ENCODE measurements around the gene HS3ST4.

Gene HS3ST4

GRCh38 chr16:25888868-25889267 is 197.1 kb downstream of the HS3ST4 start:
- Mint-ChIP-seq H3K4me1 (no peaks in the 10 kb centered on the region), H3K4me3 (no peak overlapping the region), H3K9me3 (peaks cover 7% of the 10 kb centered on the region), H3K36me3 (no peaks in the 10 kb centered on the region), H3K27me3 (peaks cover 3% of the 10 kb centered on the region), H3K27ac (no peak overlapping the region)

- Mint-ChIP-seq H3K27ac (no peak overlapping the region), H3K4me1 (no peaks in the 10 kb centered on the region)
These were observed 201.6 kb downstream of the HS3ST4 start for GRCh38 chr16:25893332-25893731.

GRCh38 chr16:25894093-25894492 is 202.3 kb downstream of the HS3ST4 start:
- Mint-ChIP-seq H3K27ac (no peak overlapping the region), H3K4me3 (no peak overlapping the region), H3K36me3 (no peaks in the 10 kb centered on the region), H3K4me1 (no peaks in the 10 kb centered on the region), H3K9me3 (peaks cover 7% of the 10 kb centered on the region), H3K27me3 (peaks cover 7% of the 10 kb centered on the region)

More at GRCh38 chr16:25893332-25893731, 201.6 kb downstream of the HS3ST4 start:
- peaks cover 7% of the 10 kb centered on the region for H3K9me3 Mint-ChIP-seq
- H3K36me3 Mint-ChIP-seq: no peaks in the 10 kb centered on the region
- H3K27me3 Mint-ChIP-seq: peaks cover 7% of the 10 kb centered on the region
- H3K4me3 Mint-ChIP-seq: no peak overlapping the region

GRCh38 chr16:25895380-25895779 is 203.6 kb downstream of the HS3ST4 start:
- no peak overlapping the region for H3K4me3 Mint-ChIP-seq
- no peaks in the 10 kb centered on the region for H3K4me1 Mint-ChIP-seq
- H3K36me3 Mint-ChIP-seq: no peaks in the 10 kb centered on the region
- no peaks in the 10 kb centered on the region for H3K9me3 Mint-ChIP-seq
- H3K27ac Mint-ChIP-seq: no peak overlapping the region
- H3K27me3 Mint-ChIP-seq: peaks cover 7% of the 10 kb centered on the region

- H3K36me3 Mint-ChIP-seq: no peaks in the 10 kb centered on the region
- no peak overlapping the region for H3K4me3 Mint-ChIP-seq
- H3K9me3 Mint-ChIP-seq: no peaks in the 10 kb centered on the region
- H3K27ac Mint-ChIP-seq: no peak overlapping the region
- H3K27me3 Mint-ChIP-seq: peaks cover 7% of the 10 kb centered on the region
- H3K4me1 Mint-ChIP-seq: no peaks in the 10 kb centered on the region
These were observed 204.7 kb downstream of the HS3ST4 start for GRCh38 chr16:25896411-25896810.

- no peak overlapping the region for H3K27ac Mint-ChIP-seq
- no peak overlapping the region for H3K4me3 Mint-ChIP-seq
- no peaks in the 10 kb centered on the region for H3K36me3 Mint-ChIP-seq
- no peaks in the 10 kb centered on the region for H3K4me1 Mint-ChIP-seq
- peaks cover 11% of the 10 kb centered on the region for H3K27me3 Mint-ChIP-seq
- no peaks in the 10 kb centered on the region for H3K9me3 Mint-ChIP-seq
These were observed 205.9 kb downstream of the HS3ST4 start for GRCh38 chr16:25897702-25898101.

GRCh38 chr16:25905810-25906209 is 214.1 kb downstream of the HS3ST4 start:
- no peaks in the 10 kb centered on the region for H3K4me1 Mint-ChIP-seq
- H3K36me3 Mint-ChIP-seq: no peaks in the 10 kb centered on the region
- no peak overlapping the region for H3K27ac Mint-ChIP-seq
- H3K27me3 Mint-ChIP-seq: peaks cover 4% of the 10 kb centered on the region
- no peaks in the 10 kb centered on the region for H3K9me3 Mint-ChIP-seq
- no peak overlapping the region for H3K4me3 Mint-ChIP-seq

- no peak overlapping the region for H3K27ac Mint-ChIP-seq
- H3K4me1 Mint-ChIP-seq: no peaks in the 10 kb centered on the region
- H3K4me3 Mint-ChIP-seq: no peak overlapping the region
- H3K36me3 Mint-ChIP-seq: no peaks in the 10 kb centered on the region
- H3K9me3 Mint-ChIP-seq: no peaks in the 10 kb centered on the region
- H3K27me3 Mint-ChIP-seq: peaks cover 1% of the 10 kb centered on the region
These were observed 219.2 kb downstream of the HS3ST4 start for GRCh38 chr16:25910971-25911370.

- H3K27ac Mint-ChIP-seq: no peak overlapping the region
- H3K4me1 Mint-ChIP-seq: no peaks in the 10 kb centered on the region
- H3K4me3 Mint-ChIP-seq: no peak overlapping the region
- H3K36me3 Mint-ChIP-seq: no peaks in the 10 kb centered on the region
- H3K27me3 Mint-ChIP-seq: peaks cover 1% of the 10 kb centered on the region
- no peaks in the 10 kb centered on the region for H3K9me3 Mint-ChIP-seq
These were observed 220.6 kb downstream of the HS3ST4 start for GRCh38 chr16:25912321-25912720.

- Mint-ChIP-seq H3K4me3 (no peak overlapping the region), H3K4me1 (no peaks in the 10 kb centered on the region), H3K36me3 (no peaks in the 10 kb centered on the region), H3K27me3 (peaks cover 1% of the 10 kb centered on the region), H3K9me3 (no peaks in the 10 kb centered on the region), H3K27ac (no peak overlapping the region)
These were observed 222.7 kb downstream of the HS3ST4 start for GRCh38 chr16:25914357-25914962.

GRCh38 chr16:25916037-25916436 is 224.3 kb downstream of the HS3ST4 start:
- peaks cover 1% of the 10 kb centered on the region for H3K27me3 Mint-ChIP-seq
- H3K27ac Mint-ChIP-seq: no peak overlapping the region
- H3K4me3 Mint-ChIP-seq: no peak overlapping the region
- no peaks in the 10 kb centered on the region for H3K36me3 Mint-ChIP-seq
- H3K4me1 Mint-ChIP-seq: no peaks in the 10 kb centered on the region
- H3K9me3 Mint-ChIP-seq: no peaks in the 10 kb centered on the region

- H3K36me3 Mint-ChIP-seq: no peaks in the 10 kb centered on the region
These were observed 230.7 kb downstream of the HS3ST4 start for GRCh38 chr16:25922438-25922837.

GRCh38 chr16:25925421-25925820 is 233.7 kb downstream of the HS3ST4 start:
- H3K27ac Mint-ChIP-seq: no peak overlapping the region

More at GRCh38 chr16:25922438-25922837, 230.7 kb downstream of the HS3ST4 start:
- H3K4me1 Mint-ChIP-seq: no peaks in the 10 kb centered on the region
- no peak overlapping the region for H3K4me3 Mint-ChIP-seq
- H3K27ac Mint-ChIP-seq: no peak overlapping the region
- H3K9me3 Mint-ChIP-seq: no peaks in the 10 kb centered on the region
- H3K27me3 Mint-ChIP-seq: peaks cover 6% of the 10 kb centered on the region

GRCh38 chr16:25931473-25932035 is 239.8 kb downstream of the HS3ST4 start:
- H3K27ac Mint-ChIP-seq: no peak overlapping the region
- H3K4me1 Mint-ChIP-seq: no peaks in the 10 kb centered on the region
- peaks cover 3% of the 10 kb centered on the region for H3K27me3 Mint-ChIP-seq
- H3K4me3 Mint-ChIP-seq: no peak overlapping the region
- no peaks in the 10 kb centered on the region for H3K36me3 Mint-ChIP-seq
- H3K9me3 Mint-ChIP-seq: no peaks in the 10 kb centered on the region

More at GRCh38 chr16:25925421-25925820, 233.7 kb downstream of the HS3ST4 start:
- no peaks in the 10 kb centered on the region for H3K4me1 Mint-ChIP-seq
- H3K9me3 Mint-ChIP-seq: no peaks in the 10 kb centered on the region
- peaks cover 7% of the 10 kb centered on the region for H3K27me3 Mint-ChIP-seq
- H3K36me3 Mint-ChIP-seq: no peaks in the 10 kb centered on the region
- H3K4me3 Mint-ChIP-seq: no peak overlapping the region

GRCh38 chr16:25941800-25942499 is 250.2 kb downstream of the HS3ST4 start:
- Mint-ChIP-seq H3K36me3 (no peaks in the 10 kb centered on the region), H3K4me1 (no peaks in the 10 kb centered on the region), H3K4me3 (no peak overlapping the region), H3K9me3 (no peaks in the 10 kb centered on the region), H3K27me3 (peaks cover 2% of the 10 kb centered on the region), H3K27ac (no peak overlapping the region)

GRCh38 chr16:25950586-25951281 is 259.0 kb downstream of the HS3ST4 start:
- Mint-ChIP-seq H3K4me3 (no peak overlapping the region), H3K9me3 (no peaks in the 10 kb centered on the region), H3K36me3 (no peaks in the 10 kb centered on the region), H3K27me3 (peaks cover 3% of the 10 kb centered on the region), H3K4me1 (no peaks in the 10 kb centered on the region), H3K27ac (no peak overlapping the region)

Data from activated naive CD4-positive, alpha-beta T cell treated with anti-CD3 and anti-CD28 coated beads, Interleukin-2, amount 50 U/mL, for 24 hours (primary cell).